GM23338 (cell line): ENCODE measurements around the gene XRN1. TPM values are rescaled to one million over a fixed set of nuclear protein-coding genes. Genes with fewer than 3 reads are reported as not detected.

ENCODE experiments used
- CREB1 ChIP-seq: fragments of 250-450 bp; sonication (Bioruptor Pico); IDR thresholded peaks from 2 replicates; pipeline ENCODE4 v1.5.0; 2020; ENCODE audit warnings: low read depth, mild to moderate bottlenecking, moderate library complexity
- ETS1 ChIP-seq: IDR thresholded peaks from 2 replicates; pipeline ENCODE4 v1.6.1; 2016; ENCODE audit warnings: antibody characterized with exemption
- EZH2phosphoT487 ChIP-seq: fragments of 200-600 bp; sonication (generic); IDR thresholded peaks from one replicate; pipeline ENCODE4 v1.8.1; 2018; ENCODE audit warnings: antibody characterized with exemption; ENCODE audit not compliant: unreplicated experiment
- NANOG ChIP-seq: IDR thresholded peaks from 2 replicates; pipeline ENCODE4 v1.6.1; 2016; ENCODE audit warnings: antibody characterized with exemption, borderline replicate concordance
- REST ChIP-seq: IDR thresholded peaks from one replicate; pipeline ENCODE4 v1.6.1; 2018; ENCODE audit warnings: antibody characterized with exemption; ENCODE audit not compliant: unreplicated experiment
- ZNF114 ChIP-seq: fragments of 250-450 bp; sonication (Bioruptor Pico); IDR thresholded peaks from 2 replicates; pipeline ENCODE4 v1.5.0; 2020; ENCODE audit warnings: mild to moderate bottlenecking, moderate library complexity
- ZNF331 ChIP-seq: fragments of 250-450 bp; sonication (Bioruptor Pico); IDR thresholded peaks from 2 replicates; pipeline ENCODE4 v1.5.0; 2020; ENCODE audit warnings: low read depth, mild to moderate bottlenecking, moderate library complexity
- ZNF462 ChIP-seq: fragments of 250-450 bp; sonication (Bioruptor Pico); IDR thresholded peaks from 2 replicates; pipeline ENCODE4 v1.5.0; 2020; ENCODE audit warnings: mild to moderate bottlenecking, moderate library complexity
- polyA plus RNA-seq: library from polyadenylated mRNA; unstranded; fragments of >200 nt; fragmentation: Nextera tagmentation; extraction: Ambion mirVana; gene quantifications from 2 replicates; pipeline ENCODE4 v1.2.1, GENCODE V29; 2016
- total RNA-seq: library from RNA; depleted of rRNA; stranded (reverse); fragments of >200 nt; shearing (Covaris generic); gene quantifications from 2 replicates; pipeline ENCODE4 v1.2.3, GENCODE V29; 2014

XRN1 gene
- total and polyA plus RNA-seq, 2 experiments from 2014 or later = 10.9 to 16.6 TPM

- TF ChIP-seq ZNF462 (CRISPR knock-in tag) (no peak), ETS1 (no peak), EZH2phosphoT487 (no peak), ZNF114 (no peak), REST (no peak), NANOG (no peak), CREB1 (CRISPR knock-in tag) (no peak), ZNF331 (CRISPR knock-in tag) (no peak)
Measured at GRCh38 chr3:142424754-142425153, 23.1 kb downstream of the XRN1 start (continued).
